ENCODE measurements around the gene PON3. TPM values are rescaled to one million over a fixed set of nuclear protein-coding genes. Genes with fewer than 3 reads are reported as not detected.

Gene PON3
- polyA plus RNA-seq, 1 donor (not counting 4 experiments of a cell fraction or from before 2014, with no cell fraction given) = 0.85 TPM

DNA sequence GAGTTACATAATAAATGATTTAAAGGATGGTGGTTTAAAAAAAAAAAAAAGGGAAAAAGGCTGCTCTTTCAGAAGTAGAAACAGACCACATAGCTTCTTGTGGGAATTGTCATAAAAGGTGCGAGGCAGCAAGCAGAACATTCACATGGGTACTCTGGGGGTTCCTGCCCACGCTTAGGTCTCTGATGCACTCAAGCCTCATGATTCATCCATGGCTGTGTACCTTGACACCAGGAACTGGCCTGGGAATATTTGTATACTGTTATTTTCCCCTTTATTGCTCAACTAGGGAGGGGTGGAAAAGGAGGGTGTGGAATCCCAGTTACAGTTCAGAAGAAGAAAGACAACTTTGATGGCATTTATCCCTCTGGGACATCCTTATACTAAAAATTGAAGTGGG, 34.7 kb upstream of the PON3 start:
- H4K20me1 ChIP-seq (ENCODE audit: control insufficient read depth, extremely low read depth, insufficient read depth, low read length) = no peaks in the 10 kb centered on the region
- no peak overlapping the region for H3K9ac ChIP-seq (ENCODE audit: control insufficient read depth, extremely low read depth, insufficient read depth, low read length)
- no peak overlapping the region for H3K4me2 ChIP-seq (ENCODE audit: control insufficient read depth, extremely low read depth, insufficient read depth, low read depth, low read length)
- H3K79me2 ChIP-seq (ENCODE audit: control insufficient read depth, insufficient read depth, low read length) = peaks cover 7% of the 10 kb centered on the region
- no peaks in the 10 kb centered on the region for H3K9me1 ChIP-seq (ENCODE audit: control insufficient read depth, extremely low read depth, insufficient read depth, low read length)
- peaks cover 0 to 2% of the 10 kb centered on the region in 2 experiments for H3K36me3 ChIP-seq (ENCODE audit: control insufficient read depth in 2 of 2, extremely low read depth in 1 of 2, insufficient read depth in 2 of 2, low read length in 2 of 2)
- TF ChIP-seq, protein P1, sequence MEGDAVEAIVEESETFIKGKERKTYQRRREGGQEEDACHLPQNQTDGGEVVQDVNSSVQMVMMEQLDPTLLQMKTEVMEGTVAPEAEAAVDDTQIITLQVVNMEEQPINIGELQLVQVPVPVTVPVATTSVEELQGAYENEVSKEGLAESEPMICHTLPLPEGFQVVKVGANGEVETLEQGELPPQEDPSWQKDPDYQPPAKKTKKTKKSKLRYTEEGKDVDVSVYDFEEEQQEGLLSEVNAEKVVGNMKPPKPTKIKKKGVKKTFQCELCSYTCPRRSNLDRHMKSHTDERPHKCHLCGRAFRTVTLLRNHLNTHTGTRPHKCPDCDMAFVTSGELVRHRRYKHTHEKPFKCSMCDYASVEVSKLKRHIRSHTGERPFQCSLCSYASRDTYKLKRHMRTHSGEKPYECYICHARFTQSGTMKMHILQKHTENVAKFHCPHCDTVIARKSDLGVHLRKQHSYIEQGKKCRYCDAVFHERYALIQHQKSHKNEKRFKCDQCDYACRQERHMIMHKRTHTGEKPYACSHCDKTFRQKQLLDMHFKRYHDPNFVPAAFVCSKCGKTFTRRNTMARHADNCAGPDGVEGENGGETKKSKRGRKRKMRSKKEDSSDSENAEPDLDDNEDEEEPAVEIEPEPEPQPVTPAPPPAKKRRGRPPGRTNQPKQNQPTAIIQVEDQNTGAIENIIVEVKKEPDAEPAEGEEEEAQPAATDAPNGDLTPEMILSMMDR (optimal IDR thresholded peaks at IDR 0.05 in 1 of 3, IDR thresholded peaks at IDR 0.05 in 1 of 3, conservative IDR thresholded peaks at IDR 0.05 in 1 of 3; ENCODE audit: extremely low read depth in 1 of 3, insufficient read depth in 2 of 3, low read length in 3 of 3) = no peak
- no peak for TF ChIP-seq EZH2 (IDR thresholded peaks at IDR 0.05; ENCODE audit: low read length)
- H3K27ac ChIP-seq (ENCODE audit: control insufficient read depth, insufficient read depth, low read length) = no peak overlapping the region
- no peaks in the 10 kb centered on the region for H3K27me3 ChIP-seq (ENCODE audit: control insufficient read depth, extremely low read depth, insufficient read depth, low read length)
- DNase-seq (ENCODE audit: low read depth, low spot score) (no peak), FAIRE-seq (no peak)
- no peak overlapping the region for H3K4me3 ChIP-seq (ENCODE audit: control insufficient read depth in 2 of 3, extremely low read depth in 1 of 3, insufficient read depth in 2 of 3, low read depth in 1 of 3, low read length in 3 of 3)
- dilution Hi-C loops (cut with MboI; ENCODE audit: extremely low pct_ligation_motif_present, low sequenced_read_pairs) = no loop called here
- no peaks in the 10 kb centered on the region for H3K9me3 ChIP-seq (ENCODE audit: control insufficient read depth, low read depth, low read length)
- H2AFZ ChIP-seq (ENCODE audit: control insufficient read depth, low read length) = no peak overlapping the region
- peaks cover 10% of the 10 kb centered on the region for H3K4me1 ChIP-seq (ENCODE audit: control insufficient read depth, extremely low read depth, insufficient read depth, low read length)

DNA sequence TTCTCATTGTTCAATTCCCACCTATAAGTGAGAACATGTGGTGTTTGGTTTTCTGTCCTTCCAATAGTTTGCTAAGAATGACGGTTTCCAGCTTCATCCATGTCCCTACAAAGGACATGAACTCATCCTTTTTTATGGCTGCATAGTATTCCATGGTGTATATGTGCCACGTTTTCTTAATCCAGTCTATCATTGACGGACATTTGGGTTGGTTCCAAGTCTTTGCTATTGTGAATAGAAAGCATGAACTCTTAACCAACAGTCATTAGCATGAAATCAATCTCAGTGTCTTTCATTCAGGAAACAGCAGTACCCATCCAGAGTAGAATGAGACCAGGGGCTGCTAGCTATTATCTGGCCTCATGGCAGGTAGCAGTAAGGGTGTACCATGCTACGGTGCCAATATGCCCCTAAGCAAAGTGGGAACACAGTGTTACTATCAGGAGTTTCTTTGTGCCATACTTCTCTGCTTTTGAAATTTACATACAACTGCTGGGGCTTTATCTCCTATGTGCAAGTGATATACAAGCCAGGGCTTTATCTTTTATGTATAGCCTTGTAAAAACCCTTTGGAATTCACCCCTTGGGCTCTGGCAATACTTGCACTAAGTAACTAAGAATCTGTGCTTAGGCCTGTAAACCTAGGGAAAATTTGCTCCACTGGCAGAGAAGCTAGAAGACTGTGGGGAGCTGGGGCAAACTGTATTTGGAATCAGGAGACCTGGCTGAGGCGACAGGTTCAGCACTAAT, 33.2 kb upstream of the PON3 start:
- Histone ChIP-seq H3K4me1 (ENCODE audit: control insufficient read depth, extremely low read depth, insufficient read depth, low read length) (peaks cover 6% of the 10 kb centered on the region), H4K20me1 (ENCODE audit: control insufficient read depth, extremely low read depth, insufficient read depth, low read length) (no peaks in the 10 kb centered on the region), H3K36me3 (ENCODE audit: control insufficient read depth in 2 of 2, extremely low read depth in 1 of 2, insufficient read depth in 2 of 2, low read length in 2 of 2) (peaks cover 0 to 2% of the 10 kb centered on the region in 2 experiments), H3K9ac (ENCODE audit: control insufficient read depth, extremely low read depth, insufficient read depth, low read length) (no peak overlapping the region), H3K27ac (ENCODE audit: control insufficient read depth, insufficient read depth, low read length) (no peak overlapping the region), H3K4me2 (ENCODE audit: control insufficient read depth, extremely low read depth, insufficient read depth, low read depth, low read length) (no peak overlapping the region), H3K4me3 (ENCODE audit: control insufficient read depth in 2 of 3, extremely low read depth in 1 of 3, insufficient read depth in 2 of 3, low read depth in 1 of 3, low read length in 3 of 3) (no peak overlapping the region), H3K79me2 (ENCODE audit: control insufficient read depth, insufficient read depth, low read length) (peaks cover 7% of the 10 kb centered on the region), H2AFZ (ENCODE audit: control insufficient read depth, low read length) (no peak overlapping the region), H3K9me3 (ENCODE audit: control insufficient read depth, low read depth, low read length) (no peaks in the 10 kb centered on the region), H3K9me1 (ENCODE audit: control insufficient read depth, extremely low read depth, insufficient read depth, low read length) (no peaks in the 10 kb centered on the region), H3K27me3 (ENCODE audit: control insufficient read depth, extremely low read depth, insufficient read depth, low read length) (no peaks in the 10 kb centered on the region)
- FAIRE-seq (no peak), DNase-seq (ENCODE audit: low read depth, low spot score) (no peak)
- TF ChIP-seq EZH2 (IDR thresholded peaks at IDR 0.05; ENCODE audit: low read length) = no peak
- TF ChIP-seq, protein P1 (optimal IDR thresholded peaks at IDR 0.05 in 1 of 3, IDR thresholded peaks at IDR 0.05 in 1 of 3, conservative IDR thresholded peaks at IDR 0.05 in 1 of 3; ENCODE audit: extremely low read depth in 1 of 3, insufficient read depth in 2 of 3, low read length in 3 of 3) = no peak
- dilution Hi-C loops (cut with MboI; ENCODE audit: extremely low pct_ligation_motif_present, low sequenced_read_pairs) = no loop called here
